Measurements from ENCODE around the gene NAA25. TPM values are rescaled to one million over a fixed set of nuclear protein-coding genes. Genes with fewer than 3 reads are reported as not detected.
A peak's percentile ranks its signal among the peaks of the same experiment; 100 is the strongest.

NAA25 gene
- total RNA-seq, 1 experiment from 2014 or later, result 70.5 TPM

DNA sequence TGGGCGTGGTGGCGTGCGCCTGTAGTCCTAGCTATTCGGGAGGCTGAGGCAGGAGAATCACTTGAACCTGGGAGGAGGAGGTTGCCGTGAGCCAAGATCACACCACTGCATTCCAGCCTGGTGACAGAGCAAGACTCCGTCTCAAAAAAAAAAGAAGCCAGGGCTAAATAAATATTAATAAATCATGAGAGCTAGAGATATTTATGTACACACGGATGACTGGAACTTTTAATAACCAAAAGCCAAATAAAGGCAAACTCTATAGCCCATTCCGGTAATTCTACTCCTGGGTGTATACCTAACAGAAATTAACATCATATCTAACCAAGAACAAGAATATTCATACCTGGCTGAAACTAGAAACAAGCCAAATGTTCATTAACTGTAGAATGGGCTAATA, 9.1 kb upstream of the NAA25 start:
- Histone ChIP-seq H3K27me3 (replicated peaks; ENCODE audit: insufficient read depth, low read depth, low read length, poor library complexity) (no peaks in the 10 kb centered on the region), H3K36me3 (ENCODE audit: insufficient read depth, low read length, poor library complexity, severe bottlenecking) (no peaks in the 10 kb centered on the region), H3K9me3 (ENCODE audit: low read depth, low read length, poor library complexity, severe bottlenecking) (no peaks in the 10 kb centered on the region), H3K27ac (ENCODE audit: low read depth, low read length, poor library complexity, severe bottlenecking) (no peak overlapping the region), H3K4me1 (ENCODE audit: insufficient read depth, low read length, poor library complexity, severe bottlenecking) (peaks cover 21% of the 10 kb centered on the region), H3K4me3 (ENCODE audit: low read depth, low read length, poor library complexity, severe bottlenecking) (no peak overlapping the region)
- ChIA-PET CTCF (no interaction called here), POLR2A (ENCODE audit: low non-redundant PET) (no interaction called here)
- no peak for DNase-seq (ENCODE audit: low spot score)
- intact Hi-C loops (cut with micrococcal nuclease; ENCODE audit: unreplicated experiment), result no loop called here
- no TSS peak for BruUV-seq (replicated peaks)
- no peak for TF ChIP-seq EZH2 (IDR thresholded peaks at IDR 0.05; ENCODE audit: borderline replicate concordance, low read depth, low read length, poor library complexity, severe bottlenecking)
- TF ChIP-seq, protein P1, sequence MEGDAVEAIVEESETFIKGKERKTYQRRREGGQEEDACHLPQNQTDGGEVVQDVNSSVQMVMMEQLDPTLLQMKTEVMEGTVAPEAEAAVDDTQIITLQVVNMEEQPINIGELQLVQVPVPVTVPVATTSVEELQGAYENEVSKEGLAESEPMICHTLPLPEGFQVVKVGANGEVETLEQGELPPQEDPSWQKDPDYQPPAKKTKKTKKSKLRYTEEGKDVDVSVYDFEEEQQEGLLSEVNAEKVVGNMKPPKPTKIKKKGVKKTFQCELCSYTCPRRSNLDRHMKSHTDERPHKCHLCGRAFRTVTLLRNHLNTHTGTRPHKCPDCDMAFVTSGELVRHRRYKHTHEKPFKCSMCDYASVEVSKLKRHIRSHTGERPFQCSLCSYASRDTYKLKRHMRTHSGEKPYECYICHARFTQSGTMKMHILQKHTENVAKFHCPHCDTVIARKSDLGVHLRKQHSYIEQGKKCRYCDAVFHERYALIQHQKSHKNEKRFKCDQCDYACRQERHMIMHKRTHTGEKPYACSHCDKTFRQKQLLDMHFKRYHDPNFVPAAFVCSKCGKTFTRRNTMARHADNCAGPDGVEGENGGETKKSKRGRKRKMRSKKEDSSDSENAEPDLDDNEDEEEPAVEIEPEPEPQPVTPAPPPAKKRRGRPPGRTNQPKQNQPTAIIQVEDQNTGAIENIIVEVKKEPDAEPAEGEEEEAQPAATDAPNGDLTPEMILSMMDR (conservative IDR thresholded peaks at IDR 0.05; ENCODE audit: low read depth, low read length), result no peak

DNA sequence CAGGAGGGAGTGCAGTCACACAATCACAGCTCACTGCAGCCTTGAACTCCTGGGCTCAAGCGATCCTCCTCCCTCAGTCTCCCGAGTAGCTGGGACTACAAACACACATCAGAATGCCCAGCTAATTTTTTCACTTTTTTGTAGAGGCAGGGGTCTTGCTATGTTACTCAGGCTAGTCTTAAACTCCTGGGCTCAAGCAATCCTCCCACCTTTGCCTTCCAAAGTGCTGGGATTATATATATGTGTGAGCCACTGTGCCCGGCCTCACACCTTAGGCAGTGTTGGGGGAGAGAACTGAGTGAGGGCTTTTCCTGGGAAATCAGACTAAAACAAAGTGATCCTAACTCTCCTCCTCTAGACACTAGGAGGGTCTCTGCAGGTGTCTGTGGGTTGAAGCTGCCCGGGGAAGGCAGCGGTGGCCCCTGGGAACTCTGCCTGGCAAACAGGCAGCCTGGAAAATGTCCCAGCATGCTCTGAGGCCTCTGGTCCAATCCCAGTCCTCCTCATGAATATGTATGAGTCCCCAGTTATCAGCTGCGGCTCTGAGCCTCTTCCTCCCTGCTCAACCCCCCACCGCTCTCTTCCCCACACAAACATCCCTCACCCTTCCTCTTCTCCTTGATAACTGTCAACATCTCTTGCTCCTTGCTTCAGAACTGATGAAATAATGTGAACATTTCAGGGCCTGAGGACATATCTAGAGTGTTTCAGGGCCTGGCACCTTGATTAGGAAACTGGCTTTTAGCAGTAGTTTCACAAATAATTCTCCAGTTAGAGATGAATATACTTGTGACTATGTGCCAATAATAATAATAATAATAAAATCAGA, 7.9 kb upstream of the NAA25 start:
- Histone ChIP-seq H3K27ac (ENCODE audit: low read depth, low read length, poor library complexity, severe bottlenecking) (peak overlapping the region; percentile 63), H3K9me3 (ENCODE audit: low read depth, low read length, poor library complexity, severe bottlenecking) (no peaks in the 10 kb centered on the region), H3K4me3 (ENCODE audit: low read depth, low read length, poor library complexity, severe bottlenecking) (no peak overlapping the region), H3K27me3 (replicated peaks; ENCODE audit: insufficient read depth, low read depth, low read length, poor library complexity) (no peaks in the 10 kb centered on the region), H3K4me1 (ENCODE audit: insufficient read depth, low read length, poor library complexity, severe bottlenecking) (peaks cover 14% of the 10 kb centered on the region), H3K36me3 (ENCODE audit: insufficient read depth, low read length, poor library complexity, severe bottlenecking) (no peaks in the 10 kb centered on the region)
- ChIA-PET POLR2A (ENCODE audit: low non-redundant PET) (no interaction called here), CTCF (no interaction called here)
- BruUV-seq (replicated peaks), result no TSS peak
- intact Hi-C loops (cut with micrococcal nuclease; ENCODE audit: unreplicated experiment), result no loop called here
- TF ChIP-seq EZH2 (IDR thresholded peaks at IDR 0.05; ENCODE audit: borderline replicate concordance, low read depth, low read length, poor library complexity, severe bottlenecking), result no peak
- TF ChIP-seq, protein P1 (conservative IDR thresholded peaks at IDR 0.05; ENCODE audit: low read depth, low read length), result no peak
- peak; percentile 93 for DNase-seq (ENCODE audit: low spot score)

DNA sequence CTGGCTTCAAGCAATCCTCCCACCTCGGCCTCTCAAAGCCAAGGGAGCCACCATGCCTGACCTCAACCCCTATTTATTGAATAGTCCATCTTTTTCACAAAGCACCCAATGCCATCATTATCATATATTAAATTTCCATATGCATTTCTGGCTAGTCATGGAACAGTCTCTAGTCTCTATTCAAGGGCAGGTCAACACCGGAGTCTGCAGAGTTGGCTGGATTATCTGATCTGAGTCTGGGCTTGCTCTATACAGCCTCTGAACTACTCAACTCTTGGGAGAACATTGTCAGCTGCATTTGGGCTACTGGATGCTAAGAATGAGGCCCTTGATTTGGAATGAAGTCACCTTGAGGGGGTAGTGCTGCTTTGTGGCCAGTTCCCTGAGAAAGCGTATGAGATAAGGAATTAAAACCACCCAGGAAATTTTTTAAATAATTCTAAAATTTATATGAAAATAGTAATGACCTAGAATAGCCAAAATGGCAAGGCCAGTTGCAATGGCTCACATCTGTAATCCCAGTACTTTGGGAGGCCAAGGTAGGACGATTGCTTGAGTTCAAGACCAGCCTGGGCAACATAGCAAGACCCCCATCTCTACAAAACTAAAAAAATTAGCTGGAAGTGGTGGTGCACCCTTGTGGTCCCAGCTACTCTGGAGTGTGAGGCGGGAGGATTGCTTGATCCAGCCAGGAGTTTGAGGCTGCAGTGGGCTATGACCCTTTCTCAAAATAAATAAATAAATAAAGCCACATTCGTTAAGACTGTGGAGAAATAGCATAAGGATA, 6.9 kb upstream of the NAA25 start:
- H3K27me3 ChIP-seq (replicated peaks; ENCODE audit: insufficient read depth, low read depth, low read length, poor library complexity), result no peaks in the 10 kb centered on the region
- intact Hi-C loops (cut with micrococcal nuclease; ENCODE audit: unreplicated experiment), result no loop called here
- DNase-seq (ENCODE audit: low spot score), result no peak
- TF ChIP-seq EZH2 (IDR thresholded peaks at IDR 0.05; ENCODE audit: borderline replicate concordance, low read depth, low read length, poor library complexity, severe bottlenecking), result no peak
- TF ChIP-seq, protein P1 (conservative IDR thresholded peaks at IDR 0.05; ENCODE audit: low read depth, low read length), result no peak
- no peak overlapping the region for H3K4me3 ChIP-seq (ENCODE audit: low read depth, low read length, poor library complexity, severe bottlenecking)
- POLR2A ChIA-PET (ENCODE audit: low non-redundant PET), result no interaction called here
- H3K4me1 ChIP-seq (ENCODE audit: insufficient read depth, low read length, poor library complexity, severe bottlenecking), result peaks cover 14% of the 10 kb centered on the region
- H3K36me3 ChIP-seq (ENCODE audit: insufficient read depth, low read length, poor library complexity, severe bottlenecking), result no peaks in the 10 kb centered on the region
- no TSS peak for BruUV-seq (replicated peaks)
- CTCF ChIA-PET, result no interaction called here
- H3K9me3 ChIP-seq (ENCODE audit: low read depth, low read length, poor library complexity, severe bottlenecking), result no peaks in the 10 kb centered on the region
- H3K27ac ChIP-seq (ENCODE audit: low read depth, low read length, poor library complexity, severe bottlenecking), result peak overlapping the region; percentile 63
